H4 (cell line): ENCODE measurements around the gene TMEM174. TPM values are rescaled to one million over a fixed set of nuclear protein-coding genes. Genes with fewer than 3 reads are reported as not detected.

ENCODE experiments used
- DNase-seq: peaks from one replicate; pipeline ENCODE4 v3.0.0-alpha.2; 2015; ENCODE audit warnings: low spot score
- total RNA-seq: library from RNA; depleted of rRNA; stranded (reverse); fragments of >200 nt; shearing (Covaris generic); gene quantifications from 2 replicates; pipeline ENCODE4 v1.2.3, GENCODE V29; 2014; rRNA removed

The TMEM174 gene
- total RNA-seq, 1 experiment from 2014 or later: not detected

GRCh38 chr5:73222173-73222572 is 49.2 kb downstream of the TMEM174 start:
- no peak for DNase-seq

Other genes starting within 250 kb of the TMEM174 start
- 2.4 and 4.1 TPM in 2 replicates for gene FCHO2, start 217.2 kb upstream of the TMEM174 start, total RNA-seq
- gene TMEM171, start 52.6 kb upstream of the TMEM174 start, total RNA-seq: 10.4 and 10.7 TPM in 2 replicates